ENCODE results near the gene AQP12B. TPM values are rescaled to one million over a fixed set of nuclear protein-coding genes. Genes with fewer than 3 reads are reported as not detected.

Gene AQP12B
- total RNA-seq, 1 experiment from 2014 or later, result not detected

DNA sequence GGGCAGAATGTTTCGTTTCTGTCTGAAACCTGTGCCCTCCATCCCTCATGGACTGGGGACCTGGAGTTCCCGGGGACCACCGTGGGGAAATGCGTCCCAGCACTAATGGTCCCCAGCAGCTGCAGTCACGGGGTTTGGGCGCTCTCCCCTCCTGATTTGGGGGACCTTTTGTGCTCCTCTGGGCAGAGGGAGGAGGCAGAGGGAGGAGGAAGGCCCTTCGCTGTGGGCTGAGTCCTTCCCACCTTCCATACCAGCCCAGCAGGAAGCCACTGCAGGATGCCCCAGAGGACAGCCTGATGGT is 54.2 kb downstream of the AQP12B start:
- Histone ChIP-seq H4K5ac (ENCODE audit: insufficient read length, low read depth, low read length) (no peak overlapping the region), H3K79me1 (ENCODE audit: insufficient read depth, low read depth, low read length, poor library complexity, severe bottlenecking) (no peaks in the 10 kb centered on the region), H3K56ac (ENCODE audit: insufficient read length, low read depth, low read length) (no peak overlapping the region), H3K4me2 (ENCODE audit: insufficient read depth, insufficient read length, low read length) (no peak overlapping the region), H3K79me2 (ENCODE audit: insufficient read depth, low read length) (no peaks in the 10 kb centered on the region), H2AK5ac (ENCODE audit: insufficient read length, low read length) (no peak overlapping the region), H2BK120ac (ENCODE audit: low read depth, low read length, poor library complexity, severe bottlenecking) (no peak overlapping the region), H3T11ph (ENCODE audit: low read length) (no peak overlapping the region), H4K91ac (ENCODE audit: insufficient read length, low read depth, low read length) (no peak overlapping the region), H2BK15ac (ENCODE audit: low read depth, low read length) (no peak overlapping the region), H3K23ac (ENCODE audit: insufficient read length, low read depth, low read length) (no peak overlapping the region), H3K4ac (ENCODE audit: low read depth, low read length) (no peak overlapping the region), H3K18ac (ENCODE audit: insufficient read length, low read depth, low read length) (no peak overlapping the region), H2AFZ (ENCODE audit: low read length) (no peak overlapping the region), H4K20me1 (ENCODE audit: control insufficient read depth, insufficient read depth, insufficient read length) (no peaks in the 10 kb centered on the region), H3K27ac (ENCODE audit: insufficient read length, low read depth, low read length) (no peak overlapping the region), H2BK20ac (ENCODE audit: low read depth, low read length, poor library complexity, severe bottlenecking) (no peak overlapping the region), H3K9me3 (ENCODE audit: control insufficient read depth, low read depth, low read length) (peaks cover under 1% of the 10 kb centered on the region), H2BK5ac (ENCODE audit: insufficient read length, low read length) (no peak overlapping the region), H3K4me1 (ENCODE audit: insufficient read depth, low read length) (no peaks in the 10 kb centered on the region), H3K14ac (ENCODE audit: insufficient read depth, low read length) (no peak overlapping the region), H3K23me2 (ENCODE audit: insufficient read length, low read depth, low read length, poor library complexity, severe bottlenecking) (no peaks in the 10 kb centered on the region), H4K8ac (replicated peaks; ENCODE audit: insufficient read length, low read depth, low read length) (no peak overlapping the region), H3K9ac (ENCODE audit: extremely low read depth, insufficient read length, low read length) (no peak overlapping the region), H3K27me3 (ENCODE audit: insufficient read depth, low read length) (no peaks in the 10 kb centered on the region; the same call in 1 of the 2 replicates), H2BK12ac (ENCODE audit: insufficient read length, low read depth, low read length) (no peak overlapping the region)
- WGBS (ENCODE audit: extremely low coverage, insufficient read length, low lambda C conversion rate), result no CpG with 5 or more reads among the region's 7 CpGs
- Mint-ChIP-seq H3K4me1 (peaks cover 0 to 9% of the 10 kb centered on the region in 2 experiments; a peak in 2 of 4 replicates), H3K9me3 (peaks cover 15 to 18% of the 10 kb centered on the region in 2 experiments), H3K27ac (no peak overlapping the region), H3K4me3 (no peak overlapping the region), H3K27me3 (ENCODE audit: low read depth) (peaks cover 8% of the 10 kb centered on the region; the same call in 1 of the 2 replicates), H3K36me3 (ENCODE audit: insufficient read depth in 1 of 3, low read depth in 3 of 3) (peaks cover 0 to 7% (median 0%) of the 10 kb centered on the region in 3 experiments; a peak in 2 of 7 replicates)
- TF ChIP-seq, protein P1, sequence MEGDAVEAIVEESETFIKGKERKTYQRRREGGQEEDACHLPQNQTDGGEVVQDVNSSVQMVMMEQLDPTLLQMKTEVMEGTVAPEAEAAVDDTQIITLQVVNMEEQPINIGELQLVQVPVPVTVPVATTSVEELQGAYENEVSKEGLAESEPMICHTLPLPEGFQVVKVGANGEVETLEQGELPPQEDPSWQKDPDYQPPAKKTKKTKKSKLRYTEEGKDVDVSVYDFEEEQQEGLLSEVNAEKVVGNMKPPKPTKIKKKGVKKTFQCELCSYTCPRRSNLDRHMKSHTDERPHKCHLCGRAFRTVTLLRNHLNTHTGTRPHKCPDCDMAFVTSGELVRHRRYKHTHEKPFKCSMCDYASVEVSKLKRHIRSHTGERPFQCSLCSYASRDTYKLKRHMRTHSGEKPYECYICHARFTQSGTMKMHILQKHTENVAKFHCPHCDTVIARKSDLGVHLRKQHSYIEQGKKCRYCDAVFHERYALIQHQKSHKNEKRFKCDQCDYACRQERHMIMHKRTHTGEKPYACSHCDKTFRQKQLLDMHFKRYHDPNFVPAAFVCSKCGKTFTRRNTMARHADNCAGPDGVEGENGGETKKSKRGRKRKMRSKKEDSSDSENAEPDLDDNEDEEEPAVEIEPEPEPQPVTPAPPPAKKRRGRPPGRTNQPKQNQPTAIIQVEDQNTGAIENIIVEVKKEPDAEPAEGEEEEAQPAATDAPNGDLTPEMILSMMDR (conservative IDR thresholded peaks at IDR 0.05), result no peak
- no peak for DNase-seq
